ENCODE results near the gene MYO9A. TPM values are rescaled to one million over a fixed set of nuclear protein-coding genes. Genes with fewer than 3 reads are reported as not detected.

The MYO9A gene
- total RNA-seq, 1 experiment from 2014 or later: 19.6 TPM

- no peak for DNase-seq (ENCODE audit: extremely low read depth, low read depth)
These were observed 146.0 kb downstream of the MYO9A start for GRCh38 chr15:71971905-71972304.

- DNase-seq (ENCODE audit: extremely low read depth, low read depth): no peak
These were observed 147.5 kb downstream of the MYO9A start for GRCh38 chr15:71970435-71970834.

DNA sequence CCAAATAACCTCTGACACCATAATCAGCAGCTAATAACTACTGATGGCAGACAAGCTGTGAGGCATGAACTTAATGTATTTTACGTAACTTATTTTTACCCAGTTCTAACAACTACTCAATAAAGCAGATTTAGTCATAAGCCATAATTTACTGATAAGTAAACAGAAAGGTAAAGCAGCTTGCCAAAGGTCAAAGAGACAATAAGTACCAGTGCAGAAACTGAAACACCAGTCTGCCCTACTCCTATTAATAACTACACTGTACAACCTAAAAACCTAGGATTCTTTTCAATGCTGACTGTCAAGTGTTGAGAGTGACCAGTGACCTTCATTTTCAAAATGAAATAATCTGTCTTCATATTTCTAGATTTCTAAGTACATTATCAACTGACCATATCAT lies 155.4 kb downstream of the MYO9A start:
- no peak for DNase-seq (ENCODE audit: extremely low read depth, low read depth)

DNA sequence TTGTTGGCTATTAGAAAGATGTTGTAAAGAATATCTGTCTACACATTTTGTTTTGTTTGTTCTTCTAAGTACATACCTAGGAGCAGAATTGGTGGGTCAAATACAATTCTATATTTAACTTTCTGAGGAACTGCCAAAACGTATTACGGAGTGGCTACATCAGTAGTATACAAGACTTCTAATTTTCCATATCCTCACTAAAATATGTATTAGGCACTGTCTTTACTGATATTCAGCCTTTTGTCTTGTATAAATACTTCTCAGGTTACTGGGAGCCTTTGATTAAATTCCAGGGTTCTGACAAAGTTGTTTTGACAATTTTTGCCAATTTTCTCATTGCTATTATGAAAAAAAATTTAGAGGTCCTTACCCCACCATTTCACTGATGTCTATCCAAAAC lies 160.9 kb downstream of the MYO9A start:
- DNase-seq (ENCODE audit: extremely low read depth, low read depth): no peak

DNA sequence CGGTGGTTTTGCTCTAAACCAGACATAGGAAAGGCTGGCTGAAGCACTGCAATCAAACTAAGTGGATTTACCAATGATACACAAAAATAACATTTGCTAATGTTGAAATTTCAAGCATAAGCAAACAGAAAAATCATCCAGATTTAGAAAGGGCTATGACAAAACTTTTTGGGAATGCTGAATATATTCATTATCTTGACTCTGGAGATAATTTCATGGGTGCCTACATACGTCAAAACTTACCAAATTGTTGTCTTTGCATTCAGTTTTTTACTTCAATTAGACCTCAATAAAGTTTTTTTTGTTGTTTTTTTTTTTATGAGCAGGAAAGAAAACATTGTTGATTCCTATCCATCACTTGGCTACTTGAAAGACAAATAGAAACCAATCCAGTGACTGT lies 166.8 kb downstream of the MYO9A start:
- no peak for DNase-seq (ENCODE audit: extremely low read depth, low read depth)

DNA sequence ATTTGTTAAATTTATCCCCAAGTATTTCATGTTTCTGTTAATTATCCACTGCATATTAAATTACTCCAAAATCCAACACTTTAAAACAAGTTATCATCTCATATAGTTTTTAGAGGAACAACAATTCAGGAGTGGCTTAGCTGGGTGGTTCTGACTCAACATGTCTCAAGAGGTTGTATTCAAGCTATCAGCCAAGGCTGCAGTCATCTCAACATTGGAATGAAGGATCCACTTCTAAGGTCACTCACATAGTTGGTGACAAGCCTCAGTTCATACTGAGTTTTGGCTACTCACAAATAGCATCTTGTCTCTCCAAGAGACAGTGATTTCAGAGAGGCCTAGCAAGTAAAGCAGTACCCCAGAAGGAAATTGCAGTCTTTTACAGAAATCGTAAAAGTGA lies 172.9 kb downstream of the MYO9A start:
- DNase-seq (ENCODE audit: extremely low read depth, low read depth): no peak

DNA sequence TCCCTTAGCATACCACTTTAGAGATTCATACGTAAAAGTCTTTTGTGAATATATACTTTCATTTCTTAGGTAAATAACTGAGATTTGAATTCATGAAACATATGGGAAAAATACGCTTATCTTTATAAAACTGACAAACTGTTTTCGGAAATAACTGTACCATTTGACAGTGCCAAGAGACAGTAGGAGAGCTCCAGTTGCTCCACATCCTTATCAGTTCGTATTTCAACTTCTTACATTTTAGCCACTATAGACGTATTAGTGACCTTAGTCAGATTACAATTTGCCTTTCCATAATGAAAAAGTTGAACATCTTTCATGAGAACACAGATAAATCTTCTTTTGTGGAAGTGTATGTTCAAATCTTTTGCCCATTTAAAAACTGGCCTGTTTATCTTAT lies 174.1 kb downstream of the MYO9A start:
- no peak for DNase-seq (ENCODE audit: extremely low read depth, low read depth)

GRCh38 chr15:71939981-71940588 lies 177.9 kb downstream of the MYO9A start:
- DNase-seq (ENCODE audit: extremely low read depth, low read depth): no peak

- no peak for DNase-seq (ENCODE audit: extremely low read depth, low read depth)
These were observed 180.2 kb downstream of the MYO9A start for GRCh38 chr15:71937650-71938311.

DNA sequence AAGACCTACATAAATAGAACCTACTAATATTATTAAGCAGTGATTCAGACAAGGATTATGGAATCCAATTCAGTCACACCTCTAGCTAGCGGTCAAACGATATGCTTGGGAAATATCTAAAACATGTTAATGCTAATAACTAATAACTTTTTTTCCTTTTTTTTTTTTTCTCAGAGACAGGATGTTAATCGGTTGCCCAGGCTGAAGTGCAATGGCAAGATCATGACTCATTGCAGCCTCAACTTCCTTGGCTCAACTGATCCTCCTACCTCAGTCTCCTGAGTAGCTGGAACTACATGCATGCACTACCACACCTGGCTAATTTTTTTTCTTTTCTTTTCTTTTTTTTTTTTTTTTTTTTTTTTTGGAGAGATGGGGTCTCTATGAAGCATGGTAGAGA lies 183.5 kb downstream of the MYO9A start:
- DNase-seq (ENCODE audit: extremely low read depth, low read depth): no peak

- no peak for DNase-seq (ENCODE audit: extremely low read depth, low read depth)
These were observed 185.3 kb downstream of the MYO9A start for GRCh38 chr15:71932689-71933088.

DNA sequence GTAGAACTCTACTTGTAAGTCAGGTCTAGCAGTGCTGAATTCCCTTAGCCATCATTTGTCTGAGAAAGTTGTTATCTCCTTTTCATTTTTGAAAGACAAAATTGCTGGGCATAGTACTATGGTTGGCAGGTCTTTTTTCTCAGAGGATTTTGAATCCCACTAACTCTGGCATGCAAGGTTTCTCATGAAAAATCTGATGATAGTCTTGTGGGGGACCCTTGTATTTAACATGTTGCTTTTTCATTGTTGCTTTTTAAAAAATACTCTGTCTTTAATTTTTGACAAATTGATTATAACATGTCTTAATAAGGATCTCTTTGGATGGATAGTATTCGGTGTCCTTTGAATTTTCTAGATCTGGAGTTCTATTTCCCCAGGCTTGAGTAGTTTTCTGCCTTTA lies 186.7 kb downstream of the MYO9A start:
- DNase-seq (ENCODE audit: extremely low read depth, low read depth): no peak

DNA sequence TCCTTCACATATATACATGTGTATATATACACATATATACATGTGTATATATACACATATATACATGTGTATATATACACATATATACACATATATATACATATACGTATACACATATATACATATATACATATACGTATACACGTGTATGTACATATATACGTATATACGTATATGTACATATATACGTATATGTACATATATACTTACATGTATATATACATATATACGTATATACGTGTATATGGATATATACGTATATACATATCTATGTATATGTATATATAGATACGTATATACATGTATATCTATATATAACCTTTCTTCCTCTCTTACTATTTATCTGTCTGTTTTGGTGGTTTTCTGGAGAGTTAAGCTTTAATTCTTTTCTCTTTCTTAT lies 192.8 kb downstream of the MYO9A start:
- no peak for DNase-seq (ENCODE audit: extremely low read depth, low read depth)

- DNase-seq (ENCODE audit: extremely low read depth, low read depth): no peak
These were observed 196.8 kb downstream of the MYO9A start for GRCh38 chr15:71921191-71921590.

DNA sequence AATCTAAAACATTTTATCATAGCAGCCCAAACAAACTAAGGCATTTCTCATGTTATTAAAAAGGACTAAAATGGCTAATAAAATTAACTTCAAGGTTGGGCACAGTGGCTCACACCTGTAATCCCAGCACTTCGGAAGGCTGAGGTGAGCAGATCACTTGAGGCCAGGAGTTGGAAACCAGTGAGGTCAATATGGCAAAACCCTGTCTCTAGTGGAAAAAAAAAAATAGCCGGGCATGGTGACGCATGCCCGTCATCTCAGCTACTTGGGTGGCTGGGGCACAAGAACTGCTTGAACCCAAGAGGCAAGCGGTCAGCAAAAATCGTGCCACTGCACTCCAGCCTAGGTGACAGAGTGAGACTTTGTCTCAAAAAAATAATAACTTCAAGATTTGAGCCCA lies 197.4 kb downstream of the MYO9A start:
- no peak for DNase-seq (ENCODE audit: extremely low read depth, low read depth)

- DNase-seq (ENCODE audit: extremely low read depth, low read depth): no peak
These were observed 201.1 kb downstream of the MYO9A start for GRCh38 chr15:71916834-71917233.

- no peak for DNase-seq (ENCODE audit: extremely low read depth, low read depth)
These were observed 203.9 kb downstream of the MYO9A start for GRCh38 chr15:71914092-71914491.

- DNase-seq (ENCODE audit: extremely low read depth, low read depth): no peak
These were observed 218.3 kb downstream of the MYO9A start for GRCh38 chr15:71899674-71900073.

GRCh38 chr15:71893691-71894090 lies 224.3 kb downstream of the MYO9A start:
- no peak for DNase-seq (ENCODE audit: extremely low read depth, low read depth)

- no peak for DNase-seq (ENCODE audit: extremely low read depth, low read depth)
These were observed 225.6 kb downstream of the MYO9A start for GRCh38 chr15:71892335-71892734.

GRCh38 chr15:71891026-71891425 lies 226.9 kb downstream of the MYO9A start:
- no peak for DNase-seq (ENCODE audit: extremely low read depth, low read depth)

- no peak for DNase-seq (ENCODE audit: extremely low read depth, low read depth)
These were observed 228.0 kb downstream of the MYO9A start for GRCh38 chr15:71889947-71890346.

- DNase-seq (ENCODE audit: extremely low read depth, low read depth): no peak
These were observed 228.6 kb downstream of the MYO9A start for GRCh38 chr15:71889385-71889784.
